ENCODE measurements around the gene CD6. TPM values are rescaled to one million over a fixed set of nuclear protein-coding genes. Genes with fewer than 3 reads are reported as not detected.

CD6 gene
- total RNA-seq, 1 donor from 2014 or later: 0.39 TPM

GRCh38 chr11:61053191-61053590, 81.7 kb downstream of the CD6 start:
- H4K20me1 ChIP-seq (ENCODE audit: insufficient read depth, low read length): no peaks in the 10 kb centered on the region
- H3K27ac Mint-ChIP-seq (ENCODE audit: unreplicated experiment): no peak overlapping the region
- H3K4me3 ChIP-seq (ENCODE audit: insufficient read depth, low read depth, low read length): no peak overlapping the region
- no peak overlapping the region for H3K27ac ChIP-seq (ENCODE audit: low read depth, low read length)
- H3K36me3 Mint-ChIP-seq (ENCODE audit: low read depth, unreplicated experiment): no peaks in the 10 kb centered on the region
- H3K4me1 Mint-ChIP-seq (ENCODE audit: low read depth, unreplicated experiment): no peaks in the 10 kb centered on the region
- no peak overlapping the region for H3K9ac ChIP-seq (ENCODE audit: low read length)
- no peaks in the 10 kb centered on the region for H3K36me3 ChIP-seq (ENCODE audit: insufficient read depth, low read length)
- no peak overlapping the region for H3K4me3 Mint-ChIP-seq (ENCODE audit: unreplicated experiment)
- peaks cover 45% of the 10 kb centered on the region for H3K27me3 Mint-ChIP-seq (ENCODE audit: low read depth, unreplicated experiment)
- H2AFZ ChIP-seq (ENCODE audit: low read depth, low read length): no peak overlapping the region
- TF ChIP-seq EZH2 (IDR thresholded peaks at IDR 0.05; ENCODE audit: insufficient read depth, low read length): no peak
- TF ChIP-seq CTCF (IDR thresholded peaks at IDR 0.05; ENCODE audit: insufficient read depth, low read depth, low read length): no peak
- H3K79me2 ChIP-seq (ENCODE audit: insufficient read depth, low read length): no peaks in the 10 kb centered on the region
- peaks cover under 1% of the 10 kb centered on the region for H3K9me3 Mint-ChIP-seq (ENCODE audit: unreplicated experiment)
- H3K27me3 ChIP-seq (ENCODE audit: insufficient read depth, low read length): peaks cover 3% of the 10 kb centered on the region
- no peaks in the 10 kb centered on the region for H3K4me1 ChIP-seq (ENCODE audit: insufficient read depth, low read length)
- H3K4me2 ChIP-seq (ENCODE audit: low read length): no peak overlapping the region
- FAIRE-seq: no peak
- H3K9me3 ChIP-seq (ENCODE audit: insufficient read depth, low read depth, low read length): no peaks in the 10 kb centered on the region
- no peak for DNase-seq (ENCODE audit: low read depth)

GRCh38 chr11:61054513-61054912, 83.0 kb downstream of the CD6 start:
- Histone ChIP-seq H3K36me3 (ENCODE audit: insufficient read depth, low read length) (no peaks in the 10 kb centered on the region), H3K4me2 (ENCODE audit: low read length) (no peak overlapping the region), H3K9me3 (ENCODE audit: insufficient read depth, low read depth, low read length) (no peaks in the 10 kb centered on the region), H3K4me1 (ENCODE audit: insufficient read depth, low read length) (no peaks in the 10 kb centered on the region), H3K79me2 (ENCODE audit: insufficient read depth, low read length) (no peaks in the 10 kb centered on the region), H3K4me3 (ENCODE audit: insufficient read depth, low read depth, low read length) (no peak overlapping the region), H4K20me1 (ENCODE audit: insufficient read depth, low read length) (no peaks in the 10 kb centered on the region), H3K27ac (ENCODE audit: low read depth, low read length) (no peak overlapping the region), H3K27me3 (ENCODE audit: insufficient read depth, low read length) (no peaks in the 10 kb centered on the region), H2AFZ (ENCODE audit: low read depth, low read length) (no peak overlapping the region), H3K9ac (ENCODE audit: low read length) (no peak overlapping the region)
- Mint-ChIP-seq H3K9me3 (ENCODE audit: unreplicated experiment) (no peaks in the 10 kb centered on the region), H3K27ac (ENCODE audit: unreplicated experiment) (no peak overlapping the region), H3K4me3 (ENCODE audit: unreplicated experiment) (no peak overlapping the region), H3K36me3 (ENCODE audit: low read depth, unreplicated experiment) (no peaks in the 10 kb centered on the region), H3K4me1 (ENCODE audit: low read depth, unreplicated experiment) (no peaks in the 10 kb centered on the region), H3K27me3 (ENCODE audit: low read depth, unreplicated experiment) (peaks cover 36% of the 10 kb centered on the region)
- no peak for DNase-seq (ENCODE audit: low read depth)
- TF ChIP-seq EZH2 (IDR thresholded peaks at IDR 0.05; ENCODE audit: insufficient read depth, low read length) (no peak), CTCF (IDR thresholded peaks at IDR 0.05; ENCODE audit: insufficient read depth, low read depth, low read length) (no peak)
- no peak for FAIRE-seq

GRCh38 chr11:61054927-61055562, 83.6 kb downstream of the CD6 start:
- no peaks in the 10 kb centered on the region for H3K4me1 ChIP-seq (ENCODE audit: insufficient read depth, low read length)
- Mint-ChIP-seq H3K27me3 (ENCODE audit: low read depth, unreplicated experiment) (peaks cover 34% of the 10 kb centered on the region), H3K9me3 (ENCODE audit: unreplicated experiment) (no peaks in the 10 kb centered on the region), H3K27ac (ENCODE audit: unreplicated experiment) (no peak overlapping the region), H3K4me3 (ENCODE audit: unreplicated experiment) (no peak overlapping the region), H3K36me3 (ENCODE audit: low read depth, unreplicated experiment) (no peaks in the 10 kb centered on the region), H3K4me1 (ENCODE audit: low read depth, unreplicated experiment) (no peaks in the 10 kb centered on the region)
- no peak overlapping the region for H3K27ac ChIP-seq (ENCODE audit: low read depth, low read length)
- H3K79me2 ChIP-seq (ENCODE audit: insufficient read depth, low read length): no peaks in the 10 kb centered on the region
- no peak overlapping the region for H2AFZ ChIP-seq (ENCODE audit: low read depth, low read length)
- DNase-seq (ENCODE audit: low read depth) (no peak), FAIRE-seq (no peak)
- H3K36me3 ChIP-seq (ENCODE audit: insufficient read depth, low read length): no peaks in the 10 kb centered on the region
- H3K27me3 ChIP-seq (ENCODE audit: insufficient read depth, low read length): no peaks in the 10 kb centered on the region
- H3K4me3 ChIP-seq (ENCODE audit: insufficient read depth, low read depth, low read length): no peak overlapping the region
- TF ChIP-seq CTCF (IDR thresholded peaks at IDR 0.05; ENCODE audit: insufficient read depth, low read depth, low read length): no peak
- no peak for TF ChIP-seq EZH2 (IDR thresholded peaks at IDR 0.05; ENCODE audit: insufficient read depth, low read length)
- no peaks in the 10 kb centered on the region for H3K9me3 ChIP-seq (ENCODE audit: insufficient read depth, low read depth, low read length)
- H4K20me1 ChIP-seq (ENCODE audit: insufficient read depth, low read length): no peaks in the 10 kb centered on the region
- no peak overlapping the region for H3K9ac ChIP-seq (ENCODE audit: low read length)
- no peak overlapping the region for H3K4me2 ChIP-seq (ENCODE audit: low read length)
